GM19240 (cell line): ENCODE measurements around the gene SLIT2.

Experiments used
- DNase-seq: peaks from one replicate; pipeline ENCODE4 v3.0.0; 2011; ENCODE audit warnings: low spot score; ENCODE audit not compliant: insufficient read length

SLIT2 gene, protein sequence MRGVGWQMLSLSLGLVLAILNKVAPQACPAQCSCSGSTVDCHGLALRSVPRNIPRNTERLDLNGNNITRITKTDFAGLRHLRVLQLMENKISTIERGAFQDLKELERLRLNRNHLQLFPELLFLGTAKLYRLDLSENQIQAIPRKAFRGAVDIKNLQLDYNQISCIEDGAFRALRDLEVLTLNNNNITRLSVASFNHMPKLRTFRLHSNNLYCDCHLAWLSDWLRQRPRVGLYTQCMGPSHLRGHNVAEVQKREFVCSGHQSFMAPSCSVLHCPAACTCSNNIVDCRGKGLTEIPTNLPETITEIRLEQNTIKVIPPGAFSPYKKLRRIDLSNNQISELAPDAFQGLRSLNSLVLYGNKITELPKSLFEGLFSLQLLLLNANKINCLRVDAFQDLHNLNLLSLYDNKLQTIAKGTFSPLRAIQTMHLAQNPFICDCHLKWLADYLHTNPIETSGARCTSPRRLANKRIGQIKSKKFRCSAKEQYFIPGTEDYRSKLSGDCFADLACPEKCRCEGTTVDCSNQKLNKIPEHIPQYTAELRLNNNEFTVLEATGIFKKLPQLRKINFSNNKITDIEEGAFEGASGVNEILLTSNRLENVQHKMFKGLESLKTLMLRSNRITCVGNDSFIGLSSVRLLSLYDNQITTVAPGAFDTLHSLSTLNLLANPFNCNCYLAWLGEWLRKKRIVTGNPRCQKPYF (N-terminal part only)

DNA sequence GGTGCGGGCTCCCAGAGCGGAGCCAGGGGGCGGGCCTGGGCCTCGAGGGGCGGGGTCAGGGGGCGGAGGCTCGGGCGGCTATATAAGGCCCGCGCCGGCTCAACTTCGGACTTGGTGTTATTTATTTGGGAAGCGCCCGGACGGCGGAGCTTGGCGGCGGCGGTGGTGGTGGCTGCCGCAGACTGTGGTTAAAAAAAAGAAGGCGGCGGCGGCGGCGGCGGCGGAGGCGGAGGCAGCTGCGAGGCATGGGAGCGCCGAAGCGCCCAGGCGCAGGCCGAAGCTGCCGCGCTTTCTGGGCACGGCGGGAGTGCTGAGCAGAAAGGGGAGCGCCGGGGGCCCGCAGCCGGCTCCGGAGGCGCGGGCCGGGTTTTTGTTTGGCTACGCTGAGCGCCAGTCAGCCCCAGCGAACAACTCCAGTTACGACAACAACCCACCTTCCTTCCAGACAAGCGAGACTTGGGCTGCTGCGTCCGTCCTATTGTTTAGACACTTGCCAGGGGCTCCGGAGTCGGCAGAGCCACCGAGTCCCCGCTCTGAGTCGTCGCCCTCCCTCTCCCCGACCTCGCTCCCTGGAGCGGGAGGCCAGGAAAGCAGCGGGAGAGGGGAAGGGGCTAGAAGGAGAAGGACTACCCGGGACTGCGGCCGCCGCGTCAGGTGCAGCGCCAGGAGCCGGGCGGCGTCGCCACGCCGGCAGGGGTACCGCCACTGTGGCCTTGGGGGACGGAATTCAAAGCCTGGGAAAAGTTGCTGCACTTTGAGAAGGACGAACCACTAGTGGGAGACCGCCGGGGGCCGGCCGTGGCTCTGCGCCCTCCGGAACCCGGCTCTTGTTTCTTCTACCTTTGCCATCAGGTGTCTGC lies at the start of gene SLIT2:
Gene SLIT2 (plus strand): TSS at position 110 of the 860 bp plus-strand sequence. CDS start 1,911 bp downstream, outside the sequence.
- DNase-seq = no peak

DNA sequence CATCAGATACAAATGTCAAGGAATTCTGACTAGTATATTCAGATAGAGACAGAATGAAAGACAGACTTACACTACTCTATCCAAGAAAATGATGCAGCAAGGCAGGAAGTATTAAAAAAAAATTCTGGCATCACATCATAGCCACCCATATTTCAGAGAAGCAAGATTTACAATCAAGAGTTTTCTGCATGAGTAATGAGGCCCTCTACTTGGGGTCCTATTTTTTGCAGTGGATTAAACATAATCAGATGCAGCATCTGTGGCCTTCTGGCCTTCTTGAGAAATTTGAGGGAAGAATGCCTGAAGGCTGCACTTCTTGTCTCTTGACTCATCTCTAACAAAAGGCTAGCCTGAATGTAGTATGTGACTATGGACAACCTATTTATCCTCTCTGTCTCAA lies 48.2 kb upstream of the SLIT2 start:
- no peak for DNase-seq

DNA sequence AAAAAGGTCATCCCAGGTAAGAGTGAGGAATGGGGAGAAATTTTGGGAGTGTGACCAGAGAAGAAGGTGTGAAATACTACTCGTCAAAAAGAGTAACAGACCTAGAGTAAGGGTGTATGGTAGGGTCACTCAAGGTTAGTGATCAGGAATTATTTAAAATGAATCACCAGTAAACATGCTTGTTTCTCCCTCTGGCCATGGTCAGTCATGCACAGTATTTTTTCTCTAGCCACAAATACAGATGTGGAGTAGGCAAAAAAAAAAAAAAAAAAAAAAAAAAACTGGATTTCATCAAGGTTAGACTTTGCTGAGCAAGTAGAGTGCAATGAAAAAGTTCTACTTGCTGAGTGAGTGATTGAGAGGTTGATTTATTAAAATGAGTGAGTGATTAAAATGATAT lies 34.2 kb upstream of the SLIT2 start:
- no peak for DNase-seq

GRCh38 chr4:20217951-20218350 lies 33.8 kb upstream of the SLIT2 start:
- DNase-seq = no peak

DNA sequence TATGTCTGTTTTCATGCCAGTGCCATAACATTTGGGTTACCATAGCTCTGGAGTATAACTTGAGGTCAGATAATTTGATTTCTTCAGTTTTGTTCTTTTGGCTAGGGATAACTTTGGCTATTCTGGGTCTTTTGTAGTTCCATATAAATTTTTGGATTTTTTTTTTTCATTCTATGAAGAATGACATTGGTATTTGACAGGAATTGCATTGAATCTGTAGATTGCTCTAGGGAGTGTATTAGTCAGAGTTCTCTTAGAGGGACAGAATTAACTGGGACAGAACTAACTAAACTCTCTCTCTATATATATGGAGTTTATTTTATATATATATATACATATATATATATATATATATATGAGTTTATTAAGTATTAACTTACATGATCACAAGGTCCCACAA lies 32.2 kb upstream of the SLIT2 start:
- no peak for DNase-seq

DNA sequence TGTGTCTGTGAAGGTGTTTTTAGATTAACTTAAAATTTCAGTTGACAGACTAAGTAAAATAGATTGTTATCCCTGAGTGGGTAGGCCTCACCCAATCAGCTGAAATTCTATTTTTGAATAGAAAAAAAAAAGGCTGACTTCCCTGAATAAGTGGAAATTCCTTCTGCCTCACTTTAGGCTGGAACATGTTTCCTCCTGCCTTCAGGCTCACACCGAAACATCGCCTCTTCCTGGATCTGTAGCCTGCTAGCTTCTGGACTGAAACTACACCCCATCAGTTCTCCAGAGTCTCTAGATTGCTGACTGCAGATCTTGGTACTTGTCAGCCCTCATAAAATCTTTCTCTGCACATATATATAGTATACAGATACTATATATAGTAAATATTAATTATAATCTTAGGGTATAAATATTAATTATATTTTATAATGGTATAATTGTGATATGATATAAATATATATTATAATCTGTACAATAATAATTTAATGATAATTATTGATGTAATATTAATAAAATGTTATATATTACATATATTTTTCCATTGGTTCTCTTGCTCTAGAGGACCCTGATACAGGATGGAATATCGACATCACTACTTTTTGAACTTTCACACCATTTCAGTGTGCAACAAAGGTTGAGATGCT lies 13.7 kb upstream of the SLIT2 start:
- DNase-seq = no peak

- DNase-seq = no peak
Measured at GRCh38 chr4:20248155-20248558, 3.5 kb upstream of the SLIT2 start.

GRCh38 chr4:20249333-20249732 lies 2.4 kb upstream of the SLIT2 start:
- no peak for DNase-seq

GRCh38 chr4:20251031-20251795 lies 492 bp upstream of the SLIT2 start:
- no peak for DNase-seq

DNA sequence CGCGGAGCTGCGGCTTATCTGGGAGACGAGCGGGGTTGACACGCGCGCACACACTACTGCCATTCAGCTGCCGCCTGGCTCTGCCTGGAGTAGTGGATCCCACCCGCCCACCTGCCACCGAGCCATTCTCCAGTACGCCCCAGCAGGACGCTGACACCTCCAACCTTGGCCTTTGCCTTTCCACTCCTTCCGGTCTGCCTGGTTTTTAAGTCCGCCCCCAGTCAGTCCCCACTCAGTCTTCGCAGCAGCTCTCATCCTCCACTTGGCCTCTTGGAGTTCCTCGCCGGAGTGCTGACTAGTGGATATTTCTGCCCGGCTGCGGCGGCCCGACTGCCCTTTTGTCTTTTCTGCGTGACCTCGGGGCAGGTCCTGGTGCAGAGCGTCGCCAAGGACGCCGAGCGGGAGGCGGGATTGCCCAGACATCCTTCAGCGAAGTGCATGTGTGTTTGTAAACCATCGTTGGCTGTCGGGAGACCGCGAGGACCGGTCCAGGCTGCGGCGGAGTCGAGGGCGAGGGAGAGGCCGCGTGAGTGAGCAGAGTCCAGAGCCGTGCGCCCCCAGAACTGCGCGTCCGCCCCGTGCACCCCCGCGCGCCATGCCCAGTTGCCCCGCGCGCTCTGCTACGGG lies 1.1 kb downstream of the SLIT2 start:
- no peak for DNase-seq

DNA sequence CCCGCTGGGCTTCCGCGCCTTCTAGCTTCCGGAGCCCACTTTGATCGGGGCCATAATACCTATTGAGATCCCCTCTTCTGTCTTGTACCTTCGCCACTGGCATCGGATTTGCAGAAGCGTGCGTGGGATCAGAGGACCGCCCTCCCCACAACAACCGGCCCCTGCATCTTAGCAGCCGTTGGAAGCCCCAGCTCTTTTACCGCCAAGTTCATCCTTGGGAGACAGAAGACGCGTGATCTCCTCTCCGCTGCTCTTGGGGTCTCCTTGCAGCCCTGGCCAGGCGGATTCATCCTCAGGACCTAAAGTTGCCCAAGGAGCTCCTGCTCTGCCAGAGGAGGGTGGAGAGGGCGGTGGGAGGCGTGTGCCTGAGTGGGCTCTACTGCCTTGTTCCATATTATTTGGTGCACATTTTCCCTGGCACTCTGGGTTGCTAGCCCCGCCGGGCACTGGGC lies 1.6 kb downstream of the SLIT2 start:
- DNase-seq = no peak

- DNase-seq = no peak
Measured at GRCh38 chr4:20253735-20254409, 2.2 kb downstream of the SLIT2 start.

DNA sequence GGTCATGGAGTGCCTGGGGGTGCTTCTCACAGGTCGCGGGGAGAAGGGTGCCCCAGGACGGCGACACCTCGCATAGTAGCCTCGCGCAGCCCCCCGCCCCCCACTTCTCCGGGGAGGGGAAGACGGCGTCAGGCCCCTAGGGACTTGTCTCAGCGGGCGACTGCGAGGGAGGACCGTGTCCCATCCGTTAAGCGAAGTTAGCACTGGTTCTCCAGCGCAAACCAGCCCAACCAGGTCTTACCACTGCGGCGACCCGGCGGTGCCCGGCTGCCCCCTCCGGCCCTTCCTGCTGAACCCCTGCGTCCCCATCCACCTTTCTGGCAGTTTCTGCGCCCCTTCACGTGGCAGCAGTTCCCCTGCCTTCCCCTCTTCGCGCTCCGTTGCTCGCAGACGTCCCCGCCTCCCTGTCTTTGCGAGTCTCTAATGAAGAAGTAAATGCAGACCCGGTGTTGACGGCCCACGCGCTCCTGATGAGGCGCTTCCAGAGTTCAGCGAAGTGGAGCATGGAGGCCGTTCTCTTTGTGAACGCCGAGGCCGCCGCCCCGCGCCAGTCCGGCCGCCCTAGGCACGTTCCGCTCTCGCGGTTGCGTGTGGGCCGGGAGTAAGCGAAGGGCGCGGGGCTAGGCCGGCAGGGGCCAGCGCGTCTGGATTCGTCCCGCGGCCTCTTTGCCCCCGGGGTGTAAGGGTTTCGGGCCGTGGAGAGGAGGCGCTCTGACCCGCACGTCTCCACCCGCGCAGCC lies 3.0 kb downstream of the SLIT2 start:
- no peak for DNase-seq

DNA sequence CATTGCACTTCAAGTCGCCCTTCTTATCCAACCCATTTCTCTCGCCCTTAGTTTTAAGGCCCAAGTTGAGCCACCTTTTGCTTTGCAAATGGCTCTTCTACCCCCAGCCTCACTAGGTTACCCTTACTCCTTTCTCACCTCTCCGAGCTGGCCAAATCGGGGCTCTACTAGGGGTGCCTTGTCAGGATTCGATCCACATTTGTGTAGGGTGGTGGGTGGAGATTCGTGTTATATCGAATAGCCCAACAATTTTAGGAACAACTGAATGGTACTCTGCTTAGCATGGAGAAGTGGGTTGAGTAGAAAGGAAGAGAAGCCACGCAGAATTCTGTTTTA lies 3.5 kb downstream of the SLIT2 start:
- DNase-seq = no peak

DNA sequence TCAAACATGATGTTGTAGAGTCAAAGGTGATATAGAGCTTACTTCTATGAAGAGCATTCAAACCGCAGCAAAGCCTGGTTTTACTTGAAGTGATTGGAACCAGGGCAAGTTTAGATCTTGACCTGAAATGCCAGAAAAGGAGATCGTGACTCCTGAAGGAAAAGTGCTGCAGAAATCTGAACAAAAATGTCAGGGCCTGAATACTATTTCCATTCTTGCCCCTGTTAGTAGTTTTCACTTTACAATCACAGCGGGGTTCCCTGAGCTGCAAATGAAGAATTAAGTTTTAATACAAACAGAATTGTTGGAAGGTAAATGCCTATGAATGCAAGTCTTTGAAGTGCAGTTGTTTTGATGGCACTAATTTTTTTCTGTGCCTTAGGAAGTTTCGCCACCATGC lies 4.1 kb downstream of the SLIT2 start:
- no peak for DNase-seq

- DNase-seq = no peak
Measured at GRCh38 chr4:20256381-20256881, 4.7 kb downstream of the SLIT2 start.

DNA sequence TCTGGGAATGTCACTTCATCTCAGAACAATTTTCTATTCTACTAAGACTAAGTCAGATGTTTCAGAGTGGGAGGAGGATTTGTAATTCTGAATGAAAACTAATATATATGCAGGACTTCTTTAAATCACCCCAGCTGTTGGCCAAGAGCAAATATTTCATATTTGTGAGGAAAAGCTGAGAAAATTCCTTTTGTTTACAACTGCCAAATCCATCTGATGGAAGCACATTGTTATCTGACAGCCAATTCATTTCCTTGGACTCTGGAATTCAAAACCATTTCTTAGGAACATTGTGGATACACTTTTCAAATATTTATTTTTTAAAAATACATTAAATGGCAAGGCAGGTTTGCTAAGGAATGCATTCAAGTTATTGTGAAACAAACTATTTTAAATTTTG lies 8.0 kb downstream of the SLIT2 start:
- DNase-seq = no peak

DNA sequence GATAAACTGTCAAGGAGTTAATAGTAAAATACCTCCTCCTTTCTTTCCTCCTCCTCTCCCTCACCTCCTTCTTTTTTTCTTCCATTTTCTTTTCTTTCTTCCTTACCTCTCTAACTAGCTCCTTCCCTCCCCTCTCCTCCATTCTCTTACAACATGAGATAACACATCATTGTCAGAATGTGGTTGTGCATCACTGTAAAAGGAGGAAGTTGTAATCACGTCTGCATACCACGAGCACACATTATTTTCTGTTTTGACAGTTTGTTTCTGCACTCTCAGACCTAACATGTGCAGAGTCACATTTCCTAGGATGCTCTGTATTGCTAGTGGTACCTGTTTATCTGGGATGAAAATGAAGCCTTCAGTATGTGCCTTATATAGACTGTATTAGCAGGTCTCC lies 9.1 kb downstream of the SLIT2 start:
- DNase-seq = no peak

DNA sequence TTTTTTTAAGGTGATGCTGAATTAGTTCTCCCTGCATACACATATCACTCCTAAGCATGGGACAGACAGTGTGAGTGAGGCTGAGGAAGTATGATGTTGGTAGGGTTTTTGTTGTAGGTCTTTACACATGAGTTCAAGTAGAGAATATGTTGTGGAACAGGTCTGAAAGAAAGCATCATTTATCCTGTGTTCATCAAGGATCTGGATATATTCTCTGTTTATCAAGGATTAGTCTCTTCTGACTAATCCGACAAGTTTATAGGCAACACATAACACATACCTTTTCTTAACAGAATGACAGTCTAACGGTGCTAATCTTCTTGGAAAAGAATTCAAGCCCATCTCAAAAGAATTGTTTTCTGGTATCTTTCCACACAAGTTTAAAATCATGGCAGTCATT lies 10.5 kb downstream of the SLIT2 start:
- DNase-seq = no peak
